ENCODE results near the gene ATP9B.

- TF ChIP-seq CTCF (IDR thresholded peaks at IDR 0.05) (no peak), POLR2A (IDR thresholded peaks at IDR 0.05) (no peak), POLR2AphosphoS5 (IDR thresholded peaks at IDR 0.05; ENCODE audit: insufficient read depth in 1 of 2, low read depth in 1 of 2) (no peak)
Observed at GRCh38 chr18:79191956-79192355, 122.8 kb downstream of the ATP9B start.

Data from vagina (tissue), 2 donors.